Panc1 (cell line): ENCODE results near the gene DFFB. TPM values are rescaled to one million over a fixed set of nuclear protein-coding genes. Genes with fewer than 3 reads are reported as not detected.

Experiments used
- ATAC-seq: fragments of 200-7000 bp; cut with Tn5 transposase; 2 replicates; pipeline ENCODE4 v1.9.1; 2020; ENCODE audit warnings: mild to moderate bottlenecking, moderate library complexity
- BruUV-seq: library from RNA; stranded (reverse); fragments of 400-500 nt; replicated peaks from 2 replicates; lab custom pipeline; 2021; lab: Mats Ljungman, UMichigan
- CTCF ChIA-PET: fragments of 300-600 bp; sonication (Branson Sonifier 250); formaldehyde crosslinking; loops from one replicate; lab custom pipeline; 2022; ENCODE audit warnings: antibody characterized with exemption; lab: Charles Lee
- POLR2A ChIA-PET: fragments of 300-600 bp; sonication (Branson Sonifier 250); formaldehyde crosslinking; loops from one replicate; lab custom pipeline; 2022; ENCODE audit warnings: antibody characterized with exemption; lab: Charles Lee
- DNase-seq: peaks from one replicate; pipeline ENCODE4 v3.0.0-alpha.2; 2010; ENCODE audit warnings: low read depth, low spot score
- H3K27ac ChIP-seq: 2 replicates; pipeline ENCODE4 v1.5.1; 2011; ENCODE audit warnings: mild to moderate bottlenecking, low read length, inconsistent platforms
- H3K27me3 ChIP-seq: fragments of 200-500 bp; sonication (Bioruptor generic); 2 replicates; pipeline ENCODE4 v1.6.0; 2014; ENCODE audit warnings: low read length, inconsistent platforms; ENCODE audit not compliant: control insufficient read depth, insufficient read depth
- H3K36me3 ChIP-seq: fragments of 200-500 bp; sonication (Bioruptor generic); 2 replicates; pipeline ENCODE4 v1.5.1; 2014; ENCODE audit warnings: inconsistent platforms, mild to moderate bottlenecking, low read length, moderate library complexity; ENCODE audit not compliant: control insufficient read depth, insufficient read depth
- H3K4me1 ChIP-seq: 2 replicates; pipeline ENCODE4 v1.5.1; 2011; ENCODE audit warnings: inconsistent platforms, mild to moderate bottlenecking, low read length, moderate library complexity; ENCODE audit not compliant: control insufficient read depth, insufficient read depth
- H3K4me3 ChIP-seq, 2 experiments: 2 replicates each; pipeline ENCODE4 v1.5.1; 2011 to 2012; ENCODE audit warnings: low read depth in 2 of 2, low read length in 2 of 2, mild to moderate bottlenecking in 2 of 2, inconsistent platforms in 1 of 2, moderate library complexity in 1 of 2
- H3K9me3 ChIP-seq: fragments of 200-500 bp; sonication (Bioruptor generic); 2 replicates; pipeline ENCODE4 v1.5.1; 2014; ENCODE audit warnings: low read depth, mild to moderate bottlenecking, inconsistent platforms, low read length, moderate library complexity; ENCODE audit not compliant: control insufficient read depth, insufficient read depth
- CTCF ChIP-seq: fragments of 450-650 bp; IDR thresholded peaks from 2 replicates; pipeline ENCODE4 v1.5.1; 2017; ENCODE audit warnings: mild to moderate bottlenecking
- POLR2AphosphoS5 ChIP-seq: IDR thresholded peaks from 2 replicates; pipeline ENCODE4 v1.6.1; 2012; ENCODE audit warnings: mild to moderate bottlenecking, low read depth, low read length, moderate library complexity
- REST ChIP-seq, 2 experiments: IDR thresholded peaks; 2 replicates each; pipeline ENCODE4 v1.6.1; 2011 to 2012; ENCODE audit warnings: low read depth in 2 of 2, control low read depth in 1 of 2, low read length in 1 of 2, mild to moderate bottlenecking in 1 of 2, moderate library complexity in 1 of 2; ENCODE audit not compliant: insufficient read depth in 1 of 2
- SIN3A ChIP-seq: IDR thresholded peaks from 2 replicates; pipeline ENCODE4 v1.6.1; 2012; ENCODE audit warnings: low read depth, mild to moderate bottlenecking, low read length, moderate library complexity, borderline replicate concordance; ENCODE audit not compliant: insufficient read depth
- TCF7L2 ChIP-seq: IDR thresholded peaks from 2 replicates; pipeline ENCODE4 v1.6.1; 2011; ENCODE audit warnings: mild to moderate bottlenecking, low read depth, low read length, inconsistent platforms
- in situ Hi-C: cut with HindIII; loops from 2 replicates; pipeline ENCODE4 v1.10.0; 2016; ENCODE audit warnings: low sequenced_read_pairs, low pct_unique_long_range_greater_than_20kb
- intact Hi-C: fragments of 100-400 bp; cut with micrococcal nuclease; formaldehyde crosslinking; loops from one replicate; pipeline ENCODE4 v1.10.0; 2022; ENCODE audit not compliant: unreplicated experiment
- total RNA-seq: library from RNA; stranded (reverse); gene quantifications from one replicate; pipeline ENCODE4 v1.2.1, GENCODE V29; 2021; ENCODE audit not compliant: unreplicated experiment

The DFFB gene
- total RNA-seq, 1 experiment from 2014 or later: 3.0 TPM

- in situ Hi-C loops: no loop called here
- ChIA-PET CTCF (no interaction called here), POLR2A (interaction anchor here (0.6 kb wide), 1 partner anchor 1897 kb away, joined by 4 read pairs; no protein-coding TSS in a partner anchor)
- Histone ChIP-seq H3K27me3 (no peaks in the 10 kb centered on the region), H3K9me3 (no peaks in the 10 kb centered on the region; the same call in 1 of the 2 replicates), H3K4me1 (no peaks in the 10 kb centered on the region), H3K4me3 (no peak overlapping the region), H3K36me3 (peaks cover 12% of the 10 kb centered on the region; the same call in 1 of the 2 replicates), H3K27ac (no peak overlapping the region)
- DNase-seq (no peak), ATAC-seq (no peak)
- intact Hi-C loops: no loop called here
- no TSS peak for BruUV-seq
- TF ChIP-seq CTCF (no peak), SIN3A (no peak), POLR2AphosphoS5 (no peak), TCF7L2 (no peak)
These were observed 37.5 kb downstream of the DFFB start for GRCh38 chr1:3894626-3895278.

- BruUV-seq: no TSS peak
- ATAC-seq (no peak), DNase-seq (no peak)
- Histone ChIP-seq H3K9me3 (no peaks in the 10 kb centered on the region; the same call in 1 of the 2 replicates), H3K4me3 (no peak overlapping the region), H3K4me1 (no peaks in the 10 kb centered on the region), H3K27me3 (no peaks in the 10 kb centered on the region), H3K27ac (no peak overlapping the region), H3K36me3 (peaks cover 6% of the 10 kb centered on the region; the same call in 1 of the 2 replicates)
- CTCF ChIA-PET: no interaction called here
- in situ Hi-C loops: no loop called here
- POLR2A ChIA-PET: no interaction called here
- TF ChIP-seq TCF7L2 (no peak), REST (IDR thresholded peaks at IDR 0.05; ENCODE audit: insufficient read depth in 1 of 2, low read depth in 2 of 2, low read length in 1 of 2) (no peak), CTCF (no peak), SIN3A (no peak), POLR2AphosphoS5 (no peak)
- intact Hi-C loops: no loop called here
These were observed 38.1 kb downstream of the DFFB start for GRCh38 chr1:3895279-3895950.
